HPDE6-E6E7 (cell line): Measurements from ENCODE around the gene KIF3B.
"Not testable (repeated sequence)": the region's sequence is repeated elsewhere in the genome, so short reads cannot be mapped to it uniquely, and the experiment has no call there.

Experiments used
- DNase-seq: peaks from one replicate; pipeline ENCODE4 v3.0.0; 2011; ENCODE audit warnings: missing footprints; ENCODE audit errors: extremely low spot score

The KIF3B gene

DNA sequence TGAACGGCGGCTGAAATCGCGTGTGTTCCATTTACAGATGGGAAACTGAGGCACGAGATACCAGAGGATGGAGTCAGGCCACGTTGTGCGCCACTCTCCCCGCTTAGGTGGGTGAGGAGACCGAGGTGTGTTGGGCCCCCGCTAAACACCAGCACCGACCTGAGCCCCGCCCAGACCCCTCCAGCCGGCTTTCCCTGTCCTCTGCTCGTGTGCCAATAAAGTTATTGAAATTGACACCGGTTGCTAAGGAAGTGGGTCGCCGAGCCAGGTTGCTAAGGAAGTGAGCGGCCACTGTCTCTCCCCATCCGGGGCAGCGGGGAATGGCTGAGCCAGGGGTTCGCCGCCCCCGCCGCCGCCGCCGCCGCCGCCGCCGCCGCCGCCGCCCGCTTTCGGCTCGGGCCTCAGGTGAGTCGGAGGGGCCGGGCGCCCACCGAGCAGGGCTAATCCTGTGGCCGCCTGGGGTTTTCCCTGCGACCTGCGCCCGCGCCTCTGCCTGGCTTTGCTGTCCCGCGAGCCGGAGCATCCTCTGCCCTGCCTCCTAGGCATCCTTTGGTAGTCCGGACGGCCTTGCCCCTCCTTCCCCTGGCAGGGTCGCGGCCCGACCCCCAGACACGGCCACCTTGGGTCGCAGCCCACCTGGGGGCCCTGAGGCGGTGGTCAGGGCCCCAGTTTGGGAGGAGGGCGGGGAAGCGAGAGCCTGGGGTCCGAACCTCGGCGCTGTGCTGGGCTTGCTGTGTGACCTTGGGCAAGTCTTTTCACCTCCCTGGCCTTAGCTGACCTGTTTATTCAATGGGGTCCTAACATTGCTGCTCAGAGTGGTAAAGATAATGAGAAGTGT lies at the start of gene KIF3B:
Gene KIF3B, plus strand, starts transcription at position 291 of the 838 bp plus-strand sequence. CDS start 32,127 bp downstream, outside the sequence.
- DNase-seq, result peak; percentile 100

DNA sequence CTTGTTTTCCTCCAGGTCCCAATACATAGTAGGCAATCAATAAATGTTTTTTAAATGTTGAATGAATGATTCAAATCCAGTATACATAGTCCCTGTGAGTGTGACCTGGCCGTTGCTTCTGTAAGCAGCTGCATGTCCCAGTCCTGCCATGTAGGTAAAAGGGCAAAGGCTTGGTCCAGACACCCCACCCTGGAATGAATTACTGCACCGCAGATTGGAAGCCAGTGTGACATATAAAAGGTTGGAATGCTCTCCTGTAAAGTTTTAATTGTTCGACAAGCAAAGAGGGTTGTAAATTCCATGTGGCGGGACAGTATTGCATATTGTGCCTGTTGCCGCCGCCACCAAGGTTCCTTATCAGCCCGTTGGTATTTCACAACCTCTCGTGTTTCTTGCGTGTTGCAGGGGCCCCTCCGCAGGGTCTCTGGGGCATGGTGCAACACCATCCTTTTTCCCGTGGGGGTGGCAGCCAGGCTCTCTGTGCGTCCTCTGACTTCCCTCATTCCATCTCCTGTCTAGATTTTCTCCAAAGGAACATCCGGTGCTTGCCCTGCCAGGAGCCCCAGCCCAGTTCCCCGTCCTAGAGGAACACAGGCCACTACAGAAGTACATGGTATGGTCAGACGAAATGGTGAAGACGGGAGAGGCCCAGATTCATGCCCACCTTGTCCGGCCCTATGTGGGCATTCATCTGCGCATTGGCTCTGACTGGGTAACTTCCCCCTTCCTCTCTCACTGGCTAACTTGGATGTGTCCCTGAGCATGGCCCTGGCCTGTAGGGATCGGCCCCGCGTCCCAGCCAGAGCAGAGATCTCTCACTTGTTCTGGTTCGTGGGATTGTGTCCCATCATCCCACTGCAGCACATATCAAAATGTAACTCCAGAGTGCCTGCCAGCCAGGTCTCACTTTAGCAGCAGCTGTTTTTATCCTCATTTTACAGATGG lies 49.4 kb upstream of the KIF3B start:
- no peak for DNase-seq

GRCh38 chr20:32229251-32229747 lies 48.2 kb upstream of the KIF3B start:
- no peak for DNase-seq

GRCh38 chr20:32230707-32231106 lies 46.7 kb upstream of the KIF3B start:
- DNase-seq, result no peak

DNA sequence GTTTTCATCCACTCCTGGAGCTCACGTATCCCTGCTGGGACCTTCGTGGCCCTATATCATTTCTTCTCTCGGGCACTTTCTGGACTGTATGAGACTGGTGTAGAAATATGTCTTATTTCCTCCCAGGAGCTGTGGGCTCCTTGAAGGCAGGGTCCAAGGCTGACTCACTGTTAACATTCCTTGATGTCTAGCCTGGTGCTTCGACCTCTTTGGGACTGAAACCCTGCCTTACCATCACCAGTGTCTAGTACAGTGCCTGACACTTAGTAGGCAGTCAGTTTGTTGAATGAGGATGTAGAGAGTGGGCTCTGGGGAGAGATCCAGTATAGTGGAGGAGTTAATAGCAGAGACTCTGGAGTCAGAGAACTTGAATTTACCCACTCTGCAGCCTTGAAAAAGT lies 46.2 kb upstream of the KIF3B start:
- DNase-seq, result no peak

DNA sequence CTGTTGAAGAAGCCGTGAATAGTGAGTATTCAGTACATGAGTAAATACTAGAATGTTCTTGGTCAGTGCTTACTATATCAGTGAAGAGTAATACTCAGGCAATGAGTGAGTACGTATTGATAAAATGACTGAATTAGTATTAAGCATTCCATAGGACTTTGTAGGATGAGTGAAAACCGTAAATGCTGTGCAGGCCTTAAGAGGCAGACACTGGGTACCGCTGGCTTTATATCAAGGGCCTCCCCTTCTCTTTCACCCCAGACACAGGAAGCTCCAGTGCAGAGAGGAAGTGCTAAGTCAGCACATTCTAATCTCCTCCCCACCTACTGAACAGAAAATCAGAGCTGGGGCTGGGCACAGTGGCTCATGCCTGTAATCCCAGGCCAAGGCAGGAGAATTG lies 45.6 kb upstream of the KIF3B start:
- DNase-seq, result no peak

- no peak for DNase-seq
These were observed 45.0 kb upstream of the KIF3B start for GRCh38 chr20:32232326-32232886.

DNA sequence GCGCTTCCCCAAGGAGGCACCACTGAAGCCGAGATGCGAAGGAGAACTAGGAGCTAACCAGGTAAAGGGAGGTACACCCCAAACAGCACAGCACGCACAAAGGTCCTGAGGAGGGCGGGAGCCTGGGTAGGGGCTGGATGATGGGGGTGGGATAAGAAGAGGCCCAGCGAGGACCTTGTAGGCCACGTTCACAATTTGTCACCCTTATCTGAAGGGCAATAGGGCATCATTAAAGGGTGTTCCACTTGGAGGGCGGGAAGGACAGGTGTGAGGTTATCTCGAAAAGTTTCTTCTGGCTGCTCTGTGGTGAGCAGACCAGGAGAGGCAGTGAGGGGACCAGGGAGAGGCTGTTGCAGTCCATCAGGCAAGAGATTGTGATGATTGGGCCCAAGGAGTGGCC lies 44.2 kb upstream of the KIF3B start:
- no peak for DNase-seq

- DNase-seq, result no peak
These were observed 43.2 kb upstream of the KIF3B start for GRCh38 chr20:32234135-32234808.

DNA sequence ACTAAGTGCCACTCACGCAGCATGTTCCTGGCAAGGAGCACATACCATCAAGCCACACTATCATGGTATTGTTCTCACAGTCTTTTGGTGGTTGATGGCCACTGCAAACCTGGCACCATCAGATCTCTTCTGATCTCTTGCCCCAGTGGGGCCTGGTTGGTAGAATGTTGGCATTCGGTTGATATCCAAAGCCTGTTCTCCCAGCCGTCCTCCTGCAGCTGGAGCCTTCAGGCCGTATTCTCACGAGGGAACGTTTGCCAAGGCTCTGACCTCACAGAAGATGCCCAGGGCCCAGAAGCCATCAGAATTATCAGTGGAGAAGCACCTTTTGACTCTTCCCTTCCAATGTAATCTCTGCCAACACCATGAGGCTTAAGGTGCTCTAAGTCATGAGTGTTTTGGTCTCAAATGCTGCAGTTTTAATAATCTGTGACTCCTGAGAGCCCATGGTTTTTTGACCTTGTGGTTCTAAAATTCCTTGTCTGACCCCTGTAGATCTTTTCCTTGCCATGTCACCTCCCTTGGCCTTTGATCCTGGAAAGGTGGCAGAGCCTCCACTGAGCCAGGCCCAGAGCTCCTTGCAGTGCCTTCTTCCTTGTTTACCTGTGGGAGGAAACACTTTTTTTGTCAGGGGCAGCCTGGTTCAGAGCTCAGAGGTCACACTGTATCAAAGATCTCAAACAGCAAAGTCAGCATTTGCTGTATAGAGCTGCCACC lies 42.0 kb upstream of the KIF3B start:
- no peak for DNase-seq

DNA sequence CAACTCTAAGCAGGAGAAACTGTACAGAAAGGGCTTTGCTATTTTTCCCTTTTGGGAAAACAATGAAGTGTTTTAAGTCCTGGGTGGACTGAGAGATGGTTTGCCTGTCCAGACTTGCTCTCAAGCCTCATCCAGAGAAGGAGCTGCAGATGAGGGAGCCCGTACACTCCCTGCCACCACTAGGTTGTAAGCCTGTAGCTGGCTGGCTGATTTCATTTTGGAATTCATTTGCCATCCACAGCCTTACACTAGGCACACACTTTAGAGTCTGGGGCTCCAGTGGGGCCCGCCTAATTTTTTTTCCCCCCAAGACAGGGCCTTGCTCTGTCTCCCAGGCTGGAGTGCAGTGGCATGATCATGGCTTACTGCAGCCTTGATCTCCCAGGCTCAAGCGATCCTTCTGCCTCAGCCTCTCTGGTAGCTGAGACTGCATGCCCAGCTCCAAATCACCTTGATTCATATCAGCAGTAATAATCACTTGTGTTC lies 41.4 kb upstream of the KIF3B start:
- peak; percentile 82 for DNase-seq

DNA sequence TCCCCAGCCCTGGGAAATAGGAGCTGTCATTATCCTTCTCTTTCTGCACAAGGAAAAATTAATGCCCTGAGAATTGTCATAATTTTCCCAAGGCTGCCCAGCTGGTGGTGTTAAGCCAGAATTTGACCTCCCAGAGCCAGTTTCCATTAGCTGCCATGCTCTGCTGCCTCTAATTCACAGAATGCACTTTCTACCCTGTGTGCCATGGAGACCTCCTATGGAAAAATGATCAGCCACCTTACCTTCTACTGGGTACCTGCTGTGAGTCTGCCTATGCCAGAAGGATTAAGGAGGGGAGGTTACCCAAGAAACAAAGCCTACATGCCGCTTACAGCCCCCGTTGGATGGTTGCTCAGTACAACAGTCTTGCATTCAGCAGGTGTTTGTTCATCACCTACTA lies 40.6 kb upstream of the KIF3B start:
- no peak for DNase-seq

DNA sequence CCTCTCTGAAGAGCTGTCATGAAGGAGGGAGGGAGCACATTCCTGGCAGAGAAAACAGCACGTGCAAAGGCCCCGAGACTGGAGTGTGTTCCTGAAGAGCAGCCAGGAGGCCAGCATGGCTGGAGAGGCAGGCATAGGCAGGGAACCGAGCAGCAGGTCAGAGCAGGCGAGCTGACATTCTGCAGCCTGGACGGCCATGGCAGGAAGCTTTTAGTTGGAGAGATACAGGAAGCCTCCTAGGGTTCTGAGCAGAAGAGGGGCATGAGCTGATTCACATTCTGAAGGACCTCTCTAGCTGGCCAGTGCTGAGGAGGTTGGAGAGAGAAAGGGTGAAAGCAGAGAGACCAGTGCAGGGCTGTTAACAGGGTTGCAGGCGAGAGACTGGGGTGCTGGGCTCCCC lies 40.0 kb upstream of the KIF3B start:
- DNase-seq, result no peak

DNA sequence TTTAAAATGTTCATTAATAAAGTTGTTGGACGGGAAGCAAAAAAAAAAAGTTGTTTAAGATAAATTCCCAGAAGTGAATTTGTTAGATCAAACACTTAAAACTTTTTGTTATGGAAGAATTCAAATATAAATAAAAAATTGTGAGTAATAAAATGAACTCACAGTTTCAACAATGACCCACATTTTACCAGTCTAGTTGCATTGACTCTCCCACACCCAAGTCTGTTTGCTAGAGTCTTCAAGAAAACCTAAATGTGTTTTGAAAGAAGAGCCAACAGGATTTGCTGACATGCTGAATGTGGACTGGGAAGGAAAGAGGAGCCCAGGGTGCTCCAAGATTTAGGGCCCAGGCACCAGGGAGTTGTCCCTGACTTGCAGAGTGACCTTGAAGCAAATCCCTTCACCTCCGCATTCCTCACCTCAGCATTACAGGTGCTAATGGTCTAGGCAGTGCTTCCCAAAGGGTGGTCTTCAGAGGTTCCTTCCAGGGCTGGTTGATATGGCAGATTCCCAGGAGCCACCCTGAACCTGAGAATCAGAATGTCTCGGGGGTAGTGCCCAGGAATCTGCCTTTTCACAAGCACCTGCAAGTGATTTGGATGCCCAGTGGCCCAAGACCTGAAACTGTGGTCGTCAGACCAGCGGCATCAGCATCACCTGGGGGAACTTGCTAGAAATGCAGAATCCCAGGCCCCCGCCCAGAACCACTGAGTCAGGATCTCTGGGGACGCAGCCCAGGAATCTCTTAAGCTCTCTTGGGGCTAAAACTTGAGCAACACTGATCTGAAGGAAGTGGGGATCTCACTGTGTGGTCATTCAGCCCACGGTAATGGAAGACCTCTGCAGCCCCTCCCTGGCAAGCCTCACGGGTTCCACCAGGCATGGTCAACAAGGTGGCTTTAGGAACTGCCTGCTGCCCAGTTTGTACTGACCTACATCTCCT lies 38.7 kb upstream of the KIF3B start:
- no peak for DNase-seq

DNA sequence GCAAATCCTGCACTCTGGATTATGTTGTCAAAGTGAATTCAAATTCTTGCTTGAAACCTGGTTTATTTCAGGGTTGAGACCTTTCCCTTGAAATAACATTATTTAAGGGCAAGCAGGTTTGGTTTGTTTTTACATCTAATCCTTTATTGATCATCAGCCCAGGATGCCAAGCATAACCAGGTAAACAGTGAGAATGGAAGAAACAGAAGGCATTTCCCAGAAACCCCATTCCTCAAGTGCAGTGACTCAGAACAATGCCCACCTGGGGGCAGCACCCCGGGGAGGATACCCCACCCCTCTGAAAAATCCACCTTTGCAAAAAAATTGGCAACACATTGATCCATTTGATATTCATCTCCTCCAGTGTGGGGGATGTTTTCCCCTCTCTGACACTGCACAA lies 37.2 kb upstream of the KIF3B start:
- DNase-seq, result no peak

GRCh38 chr20:32241807-32242206 lies 35.6 kb upstream of the KIF3B start:
- DNase-seq, result no peak

DNA sequence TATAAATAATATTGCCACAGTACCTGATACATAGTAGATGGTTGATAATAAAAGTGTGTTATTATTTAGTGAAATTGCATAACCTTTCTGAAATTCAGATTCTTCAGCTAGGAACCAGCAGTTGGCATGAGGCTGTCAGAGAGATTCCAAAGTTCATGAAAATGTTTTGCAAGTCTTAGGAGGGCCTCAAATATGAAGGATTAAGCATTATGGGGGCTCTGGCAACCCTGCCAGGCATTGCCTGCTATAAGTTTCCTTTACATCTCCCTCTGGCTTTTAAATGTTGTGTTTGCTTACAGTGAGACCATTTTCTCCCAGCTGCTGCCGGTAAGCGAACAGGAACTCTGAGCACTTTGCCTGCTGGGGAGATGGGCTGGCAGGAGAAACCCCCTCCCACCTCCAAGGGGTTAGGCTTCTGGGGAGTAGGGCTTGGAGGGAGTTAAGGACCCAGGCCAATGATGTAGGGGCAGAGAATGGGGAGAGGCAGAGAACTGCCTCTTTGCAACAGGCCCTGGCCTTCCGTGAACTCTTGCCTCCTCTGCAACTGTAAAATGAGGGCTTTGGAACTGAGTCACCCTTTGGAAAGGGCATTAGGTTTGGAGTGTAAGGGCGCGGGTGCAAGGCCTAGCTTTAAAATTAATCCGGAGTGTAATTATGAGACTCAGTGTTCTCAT lies 33.2 kb upstream of the KIF3B start:
- no peak for DNase-seq

DNA sequence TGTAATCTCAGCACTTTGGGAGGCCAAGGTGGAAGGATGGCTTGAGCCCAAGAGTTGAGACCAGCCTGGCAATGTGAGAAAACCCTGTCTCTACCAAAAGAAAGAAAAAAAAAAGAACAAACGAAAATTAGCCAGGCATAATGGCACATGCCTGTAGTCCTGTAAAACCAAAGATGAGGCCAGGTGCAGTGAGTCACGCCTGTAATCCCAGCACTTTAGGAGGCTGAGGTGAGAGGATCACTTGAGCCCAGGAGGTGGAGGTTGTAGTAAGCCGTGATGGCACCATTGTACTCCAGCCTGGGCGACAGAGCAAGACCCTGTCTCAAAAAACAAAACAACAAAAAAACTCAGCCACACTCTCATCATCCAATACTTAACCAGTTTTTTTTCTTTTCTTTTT lies 32.5 kb upstream of the KIF3B start:
- no peak for DNase-seq

DNA sequence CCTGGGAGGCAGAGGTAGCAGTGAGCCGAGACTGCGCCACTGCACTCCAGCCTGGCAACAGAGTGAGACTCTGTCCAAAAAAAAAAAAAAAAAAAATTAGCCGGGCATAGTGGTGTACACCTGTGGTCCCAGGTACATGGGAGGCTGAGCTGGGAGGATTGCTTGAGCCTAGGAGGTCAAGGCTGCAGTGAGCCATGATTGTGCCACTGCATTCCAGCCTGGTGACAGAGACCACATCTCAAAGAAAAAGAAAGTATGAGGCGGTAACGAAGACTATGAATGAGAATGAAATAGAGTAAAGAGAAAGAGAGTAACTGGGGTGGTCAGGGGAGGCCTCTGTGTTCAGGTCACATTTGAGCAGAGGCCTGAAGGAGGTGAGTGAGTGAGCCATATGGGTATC lies 31.2 kb upstream of the KIF3B start:
- not testable (repeated sequence) for DNase-seq
